PC-9 (cell line): ENCODE data around the gene ISX. TPM values are rescaled to one million over a fixed set of nuclear protein-coding genes. Genes with fewer than 3 reads are reported as not detected.

ENCODE experiments used
- BruUV-seq: library from RNA; stranded (reverse); fragments of 400-500 nt; replicated peaks from 2 replicates; lab custom pipeline; 2021; lab: Mats Ljungman, UMichigan
- CTCF ChIA-PET: fragments of 300-600 bp; sonication (Branson Sonifier 250); formaldehyde crosslinking; loops from one replicate; lab custom pipeline; 2022; ENCODE audit warnings: antibody characterized with exemption; lab: Charles Lee
- POLR2A ChIA-PET: fragments of 300-600 bp; sonication (Branson Sonifier 250); formaldehyde crosslinking; loops from one replicate; lab custom pipeline; 2022; ENCODE audit warnings: antibody characterized with exemption; ENCODE audit not compliant: unreplicated experiment; lab: Charles Lee
- DNase-seq, 2 experiments: peaks; one replicate each; pipeline versions ENCODE4 v3.0.0 to v3.0.0-alpha.2; 2015 to 2022; ENCODE audit warnings: mixed read lengths in 1 of 2
- H2AFZ ChIP-seq: fragments of 200-600 bp; sonication (generic); 2 replicates; pipeline ENCODE4 v1.8.1; 2017; ENCODE audit warnings: antibody characterized with exemption
- H3F3A ChIP-seq: fragments of 200-600 bp; sonication (generic); 2 replicates; pipeline ENCODE4 v1.8.1; 2017; ENCODE audit warnings: antibody characterized with exemption, mild to moderate bottlenecking, low read depth; ENCODE audit not compliant: insufficient read depth
- H3K27ac ChIP-seq: fragments of 200-600 bp; sonication (generic); 2 replicates; pipeline ENCODE4 v1.6.1; 2016; ENCODE audit warnings: mixed run types
- H3K27me3 ChIP-seq: fragments of 200-600 bp; sonication (generic); 2 replicates; pipeline ENCODE4 v1.6.1; 2016; ENCODE audit warnings: low read depth, mixed run types; ENCODE audit not compliant: insufficient read depth
- H3K36me3 ChIP-seq: fragments of 200-600 bp; sonication (generic); 2 replicates; pipeline ENCODE4 v1.6.1; 2016; ENCODE audit warnings: low read depth, mixed run types
- H3K4me1 ChIP-seq: fragments of 200-600 bp; sonication (generic); replicated peaks from 2 replicates; pipeline ENCODE4 v1.6.1; 2016; ENCODE audit warnings: mixed run types; ENCODE audit not compliant: insufficient read depth
- H3K4me2 ChIP-seq: fragments of 200-600 bp; sonication (generic); 2 replicates; pipeline ENCODE4 v1.6.1; 2017; ENCODE audit warnings: mixed run types
- H3K4me3 ChIP-seq: fragments of 200-600 bp; sonication (generic); 2 replicates; pipeline ENCODE4 v1.6.1; 2016; ENCODE audit warnings: mixed run types
- H3K79me2 ChIP-seq: fragments of 200-600 bp; sonication (generic); 2 replicates; pipeline ENCODE4 v1.6.1; 2017; ENCODE audit warnings: low read depth, mixed run types
- H3K9me2 ChIP-seq: fragments of 200-600 bp; sonication (generic); 2 replicates; pipeline ENCODE4 v1.8.1; 2017; ENCODE audit warnings: mild to moderate bottlenecking; ENCODE audit not compliant: insufficient read depth
- H3K9me3 ChIP-seq: fragments of 200-600 bp; sonication (generic); 2 replicates; pipeline ENCODE4 v1.8.1; 2016; ENCODE audit warnings: low read depth; ENCODE audit not compliant: insufficient read depth
- H4K20me1 ChIP-seq: fragments of 200-600 bp; sonication (generic); 2 replicates; pipeline ENCODE4 v1.8.1; 2017; ENCODE audit not compliant: insufficient read depth
- CTCF ChIP-seq: fragments of 200-600 bp; sonication (generic); conservative IDR thresholded peaks from 2 replicates; pipeline ENCODE4 v1.6.1; 2017; ENCODE audit warnings: mixed run types, antibody characterized with exemption, mild to moderate bottlenecking, moderate library complexity
- EZH2 ChIP-seq: fragments of 200-600 bp; sonication (generic); IDR thresholded peaks from 2 replicates; pipeline ENCODE4 v1.8.0; 2017; ENCODE audit warnings: antibody characterized with exemption, low read depth
- intact Hi-C: fragments of 100-400 bp; cut with micrococcal nuclease; formaldehyde crosslinking; loops from one replicate; pipeline ENCODE4 v1.10.0; 2022; ENCODE audit not compliant: unreplicated experiment
- total RNA-seq: library from RNA; stranded (reverse); gene quantifications from 2 replicates; pipeline ENCODE4 v1.2.3, GENCODE V29; 2021

Gene ISX
- total RNA-seq, 1 experiment from 2014 or later = not detected

- Histone ChIP-seq H4K20me1 (no peaks in the 10 kb centered on the region), H3K4me2 (no peak overlapping the region), H3K4me1 (no peaks in the 10 kb centered on the region), H3K27ac (no peak overlapping the region), H3F3A (no peaks in the 10 kb centered on the region), H2AFZ (no peak overlapping the region), H3K27me3 (peaks cover 30% of the 10 kb centered on the region), H3K36me3 (no peaks in the 10 kb centered on the region), H3K79me2 (no peaks in the 10 kb centered on the region), H3K4me3 (no peak overlapping the region), H3K9me3 (no peaks in the 10 kb centered on the region), H3K9me2 (no peaks in the 10 kb centered on the region; the same call in 1 of the 2 replicates)
- DNase-seq = no peak
- no TSS peak for BruUV-seq
- no peak for TF ChIP-seq EZH2
- TF ChIP-seq CTCF = no peak
- ChIA-PET POLR2A (no interaction called here), CTCF (no interaction called here)
- intact Hi-C loops = no loop called here
Observed at GRCh38 chr22:35099883-35100282, 33.9 kb downstream of the ISX start.

GRCh38 chr22:35102663-35103062 is 36.7 kb downstream of the ISX start:
- Histone ChIP-seq H3K4me2 (no peak overlapping the region), H3K9me2 (no peaks in the 10 kb centered on the region), H3K27ac (no peak overlapping the region), H2AFZ (no peak overlapping the region), H3K4me1 (no peaks in the 10 kb centered on the region), H3F3A (no peaks in the 10 kb centered on the region), H3K36me3 (no peaks in the 10 kb centered on the region), H3K4me3 (no peak overlapping the region), H3K27me3 (peaks cover 27% of the 10 kb centered on the region; the same call in 1 of the 2 replicates), H3K79me2 (no peaks in the 10 kb centered on the region), H3K9me3 (no peaks in the 10 kb centered on the region), H4K20me1 (no peaks in the 10 kb centered on the region)
- DNase-seq = peak in 1 of 2 experiments; percentile 2
- ChIA-PET POLR2A (no interaction called here), CTCF (no interaction called here)
- TF ChIP-seq CTCF (no peak), EZH2 (no peak)
- intact Hi-C loops = no loop called here
- BruUV-seq = no TSS peak

- no peak for DNase-seq
- no TSS peak for BruUV-seq
- H3K4me1 ChIP-seq = no peaks in the 10 kb centered on the region
- H3F3A ChIP-seq = no peaks in the 10 kb centered on the region
- H3K9me3 ChIP-seq = no peaks in the 10 kb centered on the region
- H2AFZ ChIP-seq = no peak overlapping the region
- CTCF ChIA-PET = no interaction called here
- H3K4me2 ChIP-seq = no peak overlapping the region
- H3K27me3 ChIP-seq = peaks cover 27% of the 10 kb centered on the region; the same call in 1 of the 2 replicates
- POLR2A ChIA-PET = no interaction called here
- no peak overlapping the region for H3K27ac ChIP-seq
- no peaks in the 10 kb centered on the region for H3K36me3 ChIP-seq
- no peaks in the 10 kb centered on the region for H3K79me2 ChIP-seq
- no peaks in the 10 kb centered on the region for H4K20me1 ChIP-seq
- H3K9me2 ChIP-seq = no peaks in the 10 kb centered on the region
- no peak overlapping the region for H3K4me3 ChIP-seq
- no peak for TF ChIP-seq EZH2
- no peak for TF ChIP-seq CTCF
- intact Hi-C loops = no loop called here
Observed at GRCh38 chr22:35103761-35104160, 37.8 kb downstream of the ISX start.
